HepG2 (cell line): ENCODE data around the gene METTL26. TPM values are rescaled to one million over a fixed set of nuclear protein-coding genes. Genes with fewer than 3 reads are reported as not detected.

Source experiments
- ADNP ChIP-seq: sonication (generic); formaldehyde crosslinking; IDR thresholded peaks from 2 replicates; pipeline ENCODE4 v1.4.0; 2020; ENCODE audit warnings: missing genetic modification reagents
- CEBPG ChIP-seq: IDR thresholded peaks from 2 replicates; pipeline ENCODE4 v1.6.1; 2016
- JARID2 ChIP-seq: sonication (generic); formaldehyde crosslinking; IDR thresholded peaks from 2 replicates; pipeline ENCODE4 v1.8.1; 2023; ENCODE audit warnings: missing genetic modification reagents, inconsistent platforms; ENCODE audit not compliant: insufficient replicate concordance
- KDM5B ChIP-seq: sonication (generic); formaldehyde crosslinking; IDR thresholded peaks from 2 replicates; pipeline ENCODE4 v1.4.0; 2020; ENCODE audit warnings: missing genetic modification reagents, mild to moderate bottlenecking, borderline replicate concordance
- NONO ChIP-seq, 2 experiments: fragments of 450-650 bp in 1 of 2; sonication (generic) in 1 of 2; formaldehyde crosslinking in 1 of 2; IDR thresholded peaks in 1 of 2; conservative IDR thresholded peaks in 1 of 2; 2 replicates each; pipeline versions ENCODE4 v1.6.1 to v1.8.0; 2017 to 2022; ENCODE audit warnings: mild to moderate bottlenecking in 1 of 2, missing genetic modification reagents in 1 of 2, moderate library complexity in 1 of 2
- NRL ChIP-seq: sonication (generic); formaldehyde crosslinking; IDR thresholded peaks from 2 replicates; pipeline ENCODE4 v1.5.0; 2020; ENCODE audit warnings: missing genetic modification reagents, mild to moderate bottlenecking, moderate library complexity, borderline replicate concordance
- PAWR ChIP-seq: sonication (generic); formaldehyde crosslinking; IDR thresholded peaks from 2 replicates; pipeline ENCODE4 v1.4.0; 2020; ENCODE audit warnings: missing genetic modification reagents, mild to moderate bottlenecking, borderline replicate concordance
- PCBP2 ChIP-seq: fragments of 200-400 bp; formaldehyde crosslinking; optimal IDR thresholded peaks from 2 replicates; pipeline ENCODE3; 2018; ENCODE audit warnings: low read length, low read depth; ENCODE audit not compliant: poor library complexity, severe bottlenecking
- RELA ChIP-seq: sonication (generic); formaldehyde crosslinking; IDR thresholded peaks from 2 replicates; pipeline ENCODE4 v1.4.0; 2020; ENCODE audit warnings: missing genetic modification reagents
- SRF ChIP-seq: IDR thresholded peaks from 2 replicates; pipeline ENCODE4 v1.6.1; 2011; ENCODE audit warnings: mild to moderate bottlenecking, low read depth, low read length, moderate library complexity
- ZBTB3 ChIP-seq: sonication (generic); formaldehyde crosslinking; IDR thresholded peaks from 2 replicates; pipeline ENCODE4 v1.4.0; 2020; ENCODE audit warnings: low read depth, mild to moderate bottlenecking, moderate library complexity, missing genetic modification reagents, borderline replicate concordance
- ZBTB37 ChIP-seq: sonication (generic); formaldehyde crosslinking; IDR thresholded peaks from 2 replicates; pipeline ENCODE4 v1.4.0; 2020; ENCODE audit warnings: mild to moderate bottlenecking, missing genetic modification reagents
- ZBTB38 ChIP-seq: sonication (generic); formaldehyde crosslinking; IDR thresholded peaks from 2 replicates; pipeline ENCODE4 v1.5.1; 2020; ENCODE audit warnings: mild to moderate bottlenecking, missing genetic modification reagents
- ZMYM3 ChIP-seq: sonication (generic); formaldehyde crosslinking; IDR thresholded peaks from 2 replicates; pipeline ENCODE4 v1.5.1; 2020; ENCODE audit warnings: mild to moderate bottlenecking, missing genetic modification reagents
- ZNF136 ChIP-seq: sonication (generic); formaldehyde crosslinking; IDR thresholded peaks from 2 replicates; pipeline ENCODE4 v1.8.1; 2022; ENCODE audit warnings: low read depth, mild to moderate bottlenecking, moderate library complexity, missing genetic modification reagents
- ZNF160 ChIP-seq: sonication (generic); formaldehyde crosslinking; IDR thresholded peaks from 2 replicates; pipeline ENCODE4 v1.8.0; 2022; ENCODE audit warnings: mild to moderate bottlenecking, inconsistent platforms, missing genetic modification reagents
- ZNF441 ChIP-seq: sonication (generic); formaldehyde crosslinking; IDR thresholded peaks from 2 replicates; pipeline ENCODE4 v1.7.0; 2021; ENCODE audit warnings: missing genetic modification reagents, borderline replicate concordance
- ZNF549 ChIP-seq: sonication (generic); formaldehyde crosslinking; IDR thresholded peaks from 2 replicates; pipeline ENCODE4 v1.5.0; 2020; ENCODE audit warnings: missing genetic modification reagents
- ZNF557 ChIP-seq: sonication (generic); formaldehyde crosslinking; IDR thresholded peaks from 2 replicates; pipeline ENCODE4 v1.4.0; 2020; ENCODE audit warnings: missing genetic modification reagents
- polyA plus RNA-seq, 8 experiments: library from polyadenylated mRNA; depleted of rRNA in 3 of 8; stranded (reverse) in 7 of 8; unstranded in 1 of 8; fragments of >200 nt; fragmentation: Illumina TruSeq in 4 of 8; extraction: Trizol in 4 of 8; gene quantifications; 2 replicates each; pipeline versions ENCODE4 v1.2.1 to v1.2.3, GENCODE V29; 2011 to 2016; ENCODE audit warnings: low read depth in 4 of 8, missing spikeins in 1 of 8, mixed read lengths in 1 of 8; ENCODE audit not compliant: insufficient read depth in 1 of 8
- total RNA-seq, 5 experiments: library from RNA; depleted of rRNA; stranded (reverse); fragments of >200 nt; fragmentation: Illumina TruSeq; extraction: Trizol; gene quantifications; 2 replicates each; pipeline ENCODE4 v1.2.3, GENCODE V29; 2016; ENCODE audit warnings: low read depth in 1 of 5
- TF ChIP-seq, protein P1 (sequence below): sonication (generic); formaldehyde crosslinking; IDR thresholded peaks from 2 replicates; pipeline ENCODE4 v1.4.0; 2020; ENCODE audit warnings: mild to moderate bottlenecking, missing genetic modification reagents, borderline replicate concordance
- TF ChIP-seq, protein P2 (sequence below): sonication (generic); formaldehyde crosslinking; IDR thresholded peaks from 2 replicates; pipeline ENCODE4 v1.5.0; 2020; ENCODE audit warnings: missing genetic modification reagents, mild to moderate bottlenecking, borderline replicate concordance

Gene METTL26
- total and polyA plus RNA-seq, 2 of the 13 experiments (the other 11 are each of a cell fraction or from before 2014, with no cell fraction given), result 65.5 to 70.1 TPM

DNA sequence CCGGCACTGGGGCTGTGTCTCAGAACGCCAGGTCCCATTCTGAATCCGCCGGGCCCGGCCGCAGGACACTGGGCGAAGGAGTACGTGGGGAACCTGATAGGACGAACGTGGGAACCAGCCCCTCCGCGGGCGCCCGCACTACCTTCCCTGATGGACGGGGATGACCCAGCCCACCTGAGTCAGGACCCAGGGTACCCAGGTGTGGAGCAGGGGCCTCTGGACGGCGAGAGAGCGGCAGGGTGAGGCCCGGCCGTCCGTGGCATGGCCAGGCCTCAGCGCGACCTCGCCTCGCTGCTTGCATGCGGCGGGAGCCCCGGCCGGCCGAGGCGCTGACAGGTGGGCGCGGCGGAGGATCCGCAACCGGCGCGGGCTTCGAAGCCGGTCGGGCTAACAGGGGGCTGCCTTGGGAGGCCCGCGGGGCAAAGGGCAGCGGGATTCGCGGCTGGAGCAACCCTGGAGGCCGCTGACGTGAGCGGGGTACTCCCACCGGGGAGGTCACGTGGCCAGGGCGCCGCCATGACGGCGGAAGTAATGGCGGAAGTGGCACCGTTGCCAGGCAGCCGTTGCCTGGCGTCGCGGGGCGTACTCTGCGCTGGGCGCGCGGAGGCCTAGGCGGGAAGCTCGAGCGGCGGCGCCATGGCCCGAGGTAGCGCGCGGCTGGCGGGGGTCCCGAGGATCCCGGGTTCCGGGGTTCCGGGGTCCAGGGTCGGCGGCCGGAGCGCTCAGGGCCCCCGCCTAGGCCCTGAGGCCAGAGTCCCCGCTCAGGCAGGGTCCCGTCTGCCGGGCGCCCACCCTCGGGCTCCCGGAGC is 12.9 kb upstream of the METTL26 start, which contains the start of gene WDR90 (continued):
- TF ChIP-seq KDM5B (CRISPR knock-in tag), result peak; percentile 97
- TF ChIP-seq, protein P1, sequence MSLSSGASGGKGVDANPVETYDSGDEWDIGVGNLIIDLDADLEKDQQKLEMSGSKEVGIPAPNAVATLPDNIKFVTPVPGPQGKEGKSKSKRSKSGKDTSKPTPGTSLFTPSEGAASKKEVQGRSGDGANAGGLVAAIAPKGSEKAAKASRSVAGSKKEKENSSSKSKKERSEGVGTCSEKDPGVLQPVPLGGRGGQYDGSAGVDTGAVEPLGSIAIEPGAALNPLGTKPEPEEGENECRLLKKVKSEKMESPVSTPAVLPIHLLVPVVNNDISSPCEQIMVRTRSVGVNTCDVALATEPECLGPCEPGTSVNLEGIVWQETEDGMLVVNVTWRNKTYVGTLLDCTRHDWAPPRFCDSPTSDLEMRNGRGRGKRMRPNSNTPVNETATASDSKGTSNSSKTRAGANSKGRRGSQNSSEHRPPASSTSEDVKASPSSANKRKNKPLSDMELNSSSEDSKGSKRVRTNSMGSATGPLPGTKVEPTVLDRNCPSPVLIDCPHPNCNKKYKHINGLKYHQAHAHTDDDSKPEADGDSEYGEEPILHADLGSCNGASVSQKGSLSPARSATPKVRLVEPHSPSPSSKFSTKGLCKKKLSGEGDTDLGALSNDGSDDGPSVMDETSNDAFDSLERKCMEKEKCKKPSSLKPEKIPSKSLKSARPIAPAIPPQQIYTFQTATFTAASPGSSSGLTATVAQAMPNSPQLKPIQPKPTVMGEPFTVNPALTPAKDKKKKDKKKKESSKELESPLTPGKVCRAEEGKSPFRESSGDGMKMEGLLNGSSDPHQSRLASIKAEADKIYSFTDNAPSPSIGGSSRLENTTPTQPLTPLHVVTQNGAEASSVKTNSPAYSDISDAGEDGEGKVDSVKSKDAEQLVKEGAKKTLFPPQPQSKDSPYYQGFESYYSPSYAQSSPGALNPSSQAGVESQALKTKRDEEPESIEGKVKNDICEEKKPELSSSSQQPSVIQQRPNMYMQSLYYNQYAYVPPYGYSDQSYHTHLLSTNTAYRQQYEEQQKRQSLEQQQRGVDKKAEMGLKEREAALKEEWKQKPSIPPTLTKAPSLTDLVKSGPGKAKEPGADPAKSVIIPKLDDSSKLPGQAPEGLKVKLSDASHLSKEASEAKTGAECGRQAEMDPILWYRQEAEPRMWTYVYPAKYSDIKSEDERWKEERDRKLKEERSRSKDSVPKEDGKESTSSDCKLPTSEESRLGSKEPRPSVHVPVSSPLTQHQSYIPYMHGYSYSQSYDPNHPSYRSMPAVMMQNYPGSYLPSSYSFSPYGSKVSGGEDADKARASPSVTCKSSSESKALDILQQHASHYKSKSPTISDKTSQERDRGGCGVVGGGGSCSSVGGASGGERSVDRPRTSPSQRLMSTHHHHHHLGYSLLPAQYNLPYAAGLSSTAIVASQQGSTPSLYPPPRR (CRISPR knock-in tag), result peak; percentile 44; the same call in 1 of the 2 replicates
- no peak for TF ChIP-seq JARID2
- no peak for TF ChIP-seq ZNF557 (CRISPR knock-in tag)
- peak; percentile 47 for TF ChIP-seq CEBPG (CRISPR knock-in tag)
- no peak for TF ChIP-seq ADNP
- peak; percentile 65; the same call in 1 of the 2 replicates for TF ChIP-seq ZNF441 (CRISPR knock-in tag)
- TF ChIP-seq NRL (CRISPR knock-in tag), result peak; percentile 98
- TF ChIP-seq ZBTB38, result peak; percentile 82
- peak; percentile 57; the same call in 1 of the 2 replicates for TF ChIP-seq ZNF160 (CRISPR knock-in tag)
- 0 out of 2 replicates have a peak, but pooled peaks have one; percentile 43 for TF ChIP-seq RELA (CRISPR knock-in tag)
- TF ChIP-seq PCBP2, result no peak
- TF ChIP-seq ZNF136, result no peak; the same call in 1 of the 2 replicates
- TF ChIP-seq, protein P2, sequence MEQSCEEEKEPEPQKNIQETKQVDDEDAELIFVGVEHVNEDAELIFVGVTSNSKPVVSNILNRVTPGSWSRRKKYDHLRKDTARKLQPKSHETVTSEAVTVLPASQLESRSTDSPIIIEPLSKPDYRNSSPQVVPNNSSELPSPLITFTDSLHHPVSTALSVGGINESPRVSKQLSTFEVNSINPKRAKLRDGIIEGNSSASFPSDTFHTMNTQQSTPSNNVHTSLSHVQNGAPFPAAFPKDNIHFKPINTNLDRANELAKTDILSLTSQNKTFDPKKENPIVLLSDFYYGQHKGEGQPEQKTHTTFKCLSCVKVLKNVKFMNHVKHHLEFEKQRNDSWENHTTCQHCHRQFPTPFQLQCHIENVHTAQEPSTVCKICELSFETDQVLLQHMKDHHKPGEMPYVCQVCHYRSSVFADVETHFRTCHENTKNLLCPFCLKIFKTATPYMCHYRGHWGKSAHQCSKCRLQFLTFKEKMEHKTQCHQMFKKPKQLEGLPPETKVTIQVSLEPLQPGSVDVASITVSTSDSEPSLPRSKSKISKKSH (CRISPR knock-in tag), result peak; percentile 80
- TF ChIP-seq PAWR, result 0 out of 2 replicates have a peak, but pooled peaks have one; percentile 84
- no peak for TF ChIP-seq ZBTB37
- peak; percentile 61; the same call in 1 of the 2 replicates for TF ChIP-seq ZNF549
- TF ChIP-seq NONO (IDR thresholded peaks at IDR 0.05), result no peak
- TF ChIP-seq NONO (CRISPR knock-in tag; conservative IDR thresholded peaks at IDR 0.05), result peak; percentile 88
- no peak for TF ChIP-seq ZMYM3 (CRISPR knock-in tag)
- TF ChIP-seq SRF, result no peak
- TF ChIP-seq ZBTB3, result 0 out of 2 replicates have a peak, but pooled peaks have one; percentile 67
